Activated T-cell treated with anti-CD3 and anti-CD28 coated beads for 4 hours (primary cell): Measurements from ENCODE around the gene C1QB.
"Not testable (repeated sequence)": the region's sequence is repeated elsewhere in the genome, so short reads cannot be mapped to it uniquely, and the experiment has no call there.

Experiments used
- DNase-seq: peaks from one replicate; pipeline ENCODE4 v3.0.0-alpha.2; 2020

The C1QB gene

GRCh38 chr1:22702296-22703085 is 49.5 kb downstream of the C1QB start:
- no peak for DNase-seq

- DNase-seq, result peak; percentile 72
These were observed 51.5 kb downstream of the C1QB start for GRCh38 chr1:22704440-22705067.

- DNase-seq, result no peak
These were observed 52.5 kb downstream of the C1QB start for GRCh38 chr1:22705586-22705985.

- DNase-seq, result not testable (repeated sequence)
These were observed 53.1 kb downstream of the C1QB start for GRCh38 chr1:22706100-22706499.

GRCh38 chr1:22708777-22709176 is 55.7 kb downstream of the C1QB start:
- DNase-seq, result no peak

- DNase-seq, result no peak
These were observed 56.2 kb downstream of the C1QB start for GRCh38 chr1:22709227-22709626.

GRCh38 chr1:22709891-22710700 is 57.1 kb downstream of the C1QB start:
- no peak for DNase-seq

GRCh38 chr1:22710701-22711049 is 57.6 kb downstream of the C1QB start, which contains the start of gene EPHB2:
EPHB2 (plus strand) TSS chr1:22710839; CDS start chr1:22710983, 144 bp downstream.
- DNase-seq, result no peak

GRCh38 chr1:22711071-22711470 is 58.0 kb downstream of the C1QB start:
- no peak for DNase-seq
